Muscle layer of duodenum (tissue), 2 donors: ENCODE measurements around the gene GGTLC1.

Source experiments
- H3K27ac ChIP-seq: one replicate; pipeline ENCODE4 v1.7.0; 2013; ENCODE audit warnings: mild to moderate bottlenecking, low read length
- H3K27me3 ChIP-seq: one replicate; pipeline ENCODE4 v1.7.0; 2013; ENCODE audit warnings: low read depth, mild to moderate bottlenecking, control low read depth, low read length
- H3K36me3 ChIP-seq, 2 donors: one replicate each; pipeline ENCODE4 v1.7.0; 2013; ENCODE audit warnings: low read length in 2 of 2, control low read depth in 1 of 2, mild to moderate bottlenecking in 1 of 2; ENCODE audit not compliant: insufficient read depth in 2 of 2, control insufficient read depth in 1 of 2
- H3K4me1 ChIP-seq, 2 donors: one replicate each; pipeline ENCODE4 v1.7.0; 2013; ENCODE audit warnings: low read length in 2 of 2, mild to moderate bottlenecking in 2 of 2, control low read depth in 1 of 2, moderate library complexity in 1 of 2; ENCODE audit not compliant: insufficient read depth in 2 of 2, control insufficient read depth in 1 of 2
- H3K4me3 ChIP-seq, 2 donors: one replicate each; pipeline ENCODE4 v1.7.0; 2013; ENCODE audit warnings: low read length in 2 of 2, low read depth in 1 of 2, mild to moderate bottlenecking in 1 of 2
- H3K9me3 ChIP-seq, 2 donors: one replicate each; pipeline ENCODE4 v1.7.0; 2013; ENCODE audit warnings: low read length in 2 of 2, control low read depth in 1 of 2, mild to moderate bottlenecking in 1 of 2; ENCODE audit not compliant: control insufficient read depth in 1 of 2
- donor health status: healthy.

Gene GGTLC1

GRCh38 chr20:23959054-23959453 is 29.5 kb downstream of the GGTLC1 start:
- Histone ChIP-seq H3K9me3 (no peaks in the 10 kb centered on the region), H3K27ac (no peak overlapping the region), H3K27me3 (no peaks in the 10 kb centered on the region)

DNA sequence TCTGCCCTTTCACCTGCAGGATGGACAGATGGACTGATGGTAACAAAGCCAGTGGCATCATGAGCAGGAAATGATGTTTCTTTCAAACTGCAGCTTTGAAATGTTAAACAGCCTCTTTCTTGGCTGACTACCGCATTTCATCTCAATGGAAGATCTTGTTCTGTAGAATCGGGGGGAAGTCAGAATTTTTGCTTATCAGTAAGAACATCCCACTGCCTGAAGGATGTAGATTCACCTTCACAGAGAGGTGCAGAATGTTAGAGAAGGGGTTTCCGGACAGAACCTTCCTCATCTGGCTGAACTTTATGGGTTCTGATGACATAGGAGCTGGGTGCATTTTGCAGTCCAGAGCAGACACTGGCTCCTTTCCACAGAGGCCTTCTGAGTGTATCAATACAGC is 32.7 kb downstream of the GGTLC1 start:
- no peaks in the 10 kb centered on the region for H3K36me3 ChIP-seq
- H3K4me3 ChIP-seq = no peak overlapping the region
- H3K27ac ChIP-seq = no peak overlapping the region
- H3K27me3 ChIP-seq = no peaks in the 10 kb centered on the region
- H3K9me3 ChIP-seq = no peaks in the 10 kb centered on the region
- no peaks in the 10 kb centered on the region for H3K4me1 ChIP-seq

More at GRCh38 chr20:23959054-23959453, 29.5 kb downstream of the GGTLC1 start:
- H3K36me3 ChIP-seq = no peaks in the 10 kb centered on the region
- H3K4me3 ChIP-seq = no peak overlapping the region
- H3K4me1 ChIP-seq = no peaks in the 10 kb centered on the region

DNA sequence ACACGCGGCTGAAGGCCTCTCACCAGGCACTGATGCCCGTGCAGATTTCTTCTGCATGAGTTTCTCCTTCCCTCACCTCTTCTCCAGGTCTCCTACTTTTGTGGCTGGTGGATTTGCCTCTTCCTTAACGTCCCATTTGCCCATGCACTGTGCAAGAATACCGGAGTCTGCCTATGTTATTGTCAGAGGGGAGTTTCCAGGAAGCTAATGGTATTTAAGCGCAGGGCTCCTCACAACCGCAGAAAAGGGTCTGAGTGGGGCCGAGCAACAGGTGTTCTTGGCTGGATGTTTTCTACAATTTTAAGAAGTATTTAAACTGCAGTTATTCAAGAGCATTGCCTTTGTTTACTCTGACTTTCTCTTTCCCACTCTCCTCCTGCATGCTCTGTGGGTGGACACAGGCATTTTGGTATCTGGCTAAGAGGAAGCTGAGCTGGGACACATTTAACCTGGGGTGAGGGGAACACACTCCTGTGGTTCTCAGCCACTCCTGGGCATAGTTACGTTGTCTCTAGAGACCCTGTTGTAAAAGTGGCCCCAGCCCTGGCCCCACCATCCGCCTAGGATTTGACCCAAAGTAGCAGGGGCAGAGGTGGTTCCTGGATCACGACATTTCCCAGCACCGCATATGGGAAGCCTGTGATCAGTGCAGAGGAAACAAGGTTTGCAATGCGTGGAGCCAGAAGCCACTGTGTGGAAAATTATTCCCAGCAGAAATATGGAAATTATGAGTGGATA is 34.4 kb downstream of the GGTLC1 start:
- Histone ChIP-seq H3K4me1 (no peaks in the 10 kb centered on the region), H3K36me3 (no peaks in the 10 kb centered on the region), H3K27ac (no peak overlapping the region), H3K4me3 (no peak overlapping the region), H3K9me3 (no peaks in the 10 kb centered on the region), H3K27me3 (no peaks in the 10 kb centered on the region)

DNA sequence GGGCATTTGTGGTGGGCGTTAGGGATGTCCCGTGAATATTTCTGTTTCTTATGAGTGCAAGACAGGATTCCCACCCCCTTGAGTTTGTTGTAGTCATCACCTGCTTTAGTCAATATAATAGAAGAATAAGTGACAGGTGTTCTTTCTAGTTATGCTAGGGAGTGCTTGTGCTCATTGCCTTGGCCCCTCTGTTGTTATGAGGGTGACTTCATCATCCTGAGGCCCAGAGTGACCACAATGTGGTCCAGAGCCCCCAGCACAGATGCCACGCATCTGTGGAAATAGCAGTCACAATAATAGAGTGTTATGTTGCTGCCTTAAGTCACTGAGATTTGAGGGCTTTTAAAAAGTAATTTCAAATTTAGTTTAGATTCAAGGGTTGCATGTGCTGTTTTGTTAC is 42.4 kb downstream of the GGTLC1 start:
- H3K4me3 ChIP-seq = no peak overlapping the region
- no peaks in the 10 kb centered on the region for H3K4me1 ChIP-seq
- no peaks in the 10 kb centered on the region for H3K9me3 ChIP-seq
- no peaks in the 10 kb centered on the region for H3K27me3 ChIP-seq
- no peaks in the 10 kb centered on the region for H3K36me3 ChIP-seq
- no peak overlapping the region for H3K27ac ChIP-seq

DNA sequence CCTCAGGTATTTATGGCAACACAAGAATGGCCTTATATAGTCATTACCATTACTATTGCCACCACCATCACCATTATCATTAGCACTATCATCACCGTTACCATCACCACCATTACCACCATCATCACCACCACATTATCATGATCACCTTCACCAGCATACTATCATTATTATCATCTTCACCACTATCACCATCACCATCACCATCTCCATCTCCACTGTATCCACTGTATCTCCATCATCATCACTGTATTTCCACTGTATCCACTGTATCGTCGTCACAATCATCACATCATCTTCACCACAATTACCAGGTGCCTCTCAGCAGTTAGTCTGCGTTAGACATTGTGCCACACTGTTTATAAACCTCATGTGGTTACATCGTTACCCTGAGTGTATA is 45.3 kb downstream of the GGTLC1 start:
- H3K4me3 ChIP-seq = no peak overlapping the region
- H3K27ac ChIP-seq = no peak overlapping the region
- H3K36me3 ChIP-seq = no peaks in the 10 kb centered on the region
- no peaks in the 10 kb centered on the region for H3K27me3 ChIP-seq
- no peaks in the 10 kb centered on the region for H3K9me3 ChIP-seq
- no peaks in the 10 kb centered on the region for H3K4me1 ChIP-seq

GRCh38 chr20:23939641-23940040 is 48.9 kb downstream of the GGTLC1 start:
- Histone ChIP-seq H3K4me1 (no peaks in the 10 kb centered on the region), H3K27ac (no peak overlapping the region), H3K4me3 (no peak overlapping the region), H3K36me3 (no peaks in the 10 kb centered on the region), H3K9me3 (no peaks in the 10 kb centered on the region), H3K27me3 (no peaks in the 10 kb centered on the region)

- Histone ChIP-seq H3K36me3 (no peaks in the 10 kb centered on the region), H3K4me1 (no peaks in the 10 kb centered on the region), H3K27me3 (no peaks in the 10 kb centered on the region), H3K27ac (no peak overlapping the region), H3K4me3 (no peak overlapping the region), H3K9me3 (no peaks in the 10 kb centered on the region)
These were observed 49.5 kb downstream of the GGTLC1 start for GRCh38 chr20:23939063-23939462.

GRCh38 chr20:23938118-23938438 is 50.5 kb downstream of the GGTLC1 start:
- Histone ChIP-seq H3K9me3 (no peaks in the 10 kb centered on the region), H3K4me3 (no peak overlapping the region), H3K27me3 (no peaks in the 10 kb centered on the region), H3K36me3 (no peaks in the 10 kb centered on the region), H3K27ac (no peak overlapping the region), H3K4me1 (no peaks in the 10 kb centered on the region)

GRCh38 chr20:23937303-23938117 is 51.1 kb downstream of the GGTLC1 start:
- Histone ChIP-seq H3K27me3 (no peaks in the 10 kb centered on the region), H3K27ac (no peak overlapping the region), H3K9me3 (no peaks in the 10 kb centered on the region), H3K4me1 (no peaks in the 10 kb centered on the region), H3K4me3 (no peak overlapping the region), H3K36me3 (no peaks in the 10 kb centered on the region)
